HG02870 (cell line): ENCODE data around the gene PEX6.
A peak's percentile ranks its signal among the peaks of the same experiment; 100 is the strongest.

Source experiments
- ATAC-seq: cut with Tn5 transposase; IDR thresholded peaks from one replicate; pipeline ENCODE4 v1.9.1; 2021; ENCODE audit warnings: mild to moderate bottlenecking, moderate library complexity; ENCODE audit not compliant: unreplicated experiment

Gene PEX6, protein sequence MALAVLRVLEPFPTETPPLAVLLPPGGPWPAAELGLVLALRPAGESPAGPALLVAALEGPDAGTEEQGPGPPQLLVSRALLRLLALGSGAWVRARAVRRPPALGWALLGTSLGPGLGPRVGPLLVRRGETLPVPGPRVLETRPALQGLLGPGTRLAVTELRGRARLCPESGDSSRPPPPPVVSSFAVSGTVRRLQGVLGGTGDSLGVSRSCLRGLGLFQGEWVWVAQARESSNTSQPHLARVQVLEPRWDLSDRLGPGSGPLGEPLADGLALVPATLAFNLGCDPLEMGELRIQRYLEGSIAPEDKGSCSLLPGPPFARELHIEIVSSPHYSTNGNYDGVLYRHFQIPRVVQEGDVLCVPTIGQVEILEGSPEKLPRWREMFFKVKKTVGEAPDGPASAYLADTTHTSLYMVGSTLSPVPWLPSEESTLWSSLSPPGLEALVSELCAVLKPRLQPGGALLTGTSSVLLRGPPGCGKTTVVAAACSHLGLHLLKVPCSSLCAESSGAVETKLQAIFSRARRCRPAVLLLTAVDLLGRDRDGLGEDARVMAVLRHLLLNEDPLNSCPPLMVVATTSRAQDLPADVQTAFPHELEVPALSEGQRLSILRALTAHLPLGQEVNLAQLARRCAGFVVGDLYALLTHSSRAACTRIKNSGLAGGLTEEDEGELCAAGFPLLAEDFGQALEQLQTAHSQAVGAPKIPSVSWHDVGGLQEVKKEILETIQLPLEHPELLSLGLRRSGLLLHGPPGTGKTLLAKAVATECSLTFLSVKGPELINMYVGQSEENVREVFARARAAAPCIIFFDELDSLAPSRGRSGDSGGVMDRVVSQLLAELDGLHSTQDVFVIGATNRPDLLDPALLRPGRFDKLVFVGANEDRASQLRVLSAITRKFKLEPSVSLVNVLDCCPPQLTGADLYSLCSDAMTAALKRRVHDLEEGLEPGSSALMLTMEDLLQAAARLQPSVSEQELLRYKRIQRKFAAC

DNA sequence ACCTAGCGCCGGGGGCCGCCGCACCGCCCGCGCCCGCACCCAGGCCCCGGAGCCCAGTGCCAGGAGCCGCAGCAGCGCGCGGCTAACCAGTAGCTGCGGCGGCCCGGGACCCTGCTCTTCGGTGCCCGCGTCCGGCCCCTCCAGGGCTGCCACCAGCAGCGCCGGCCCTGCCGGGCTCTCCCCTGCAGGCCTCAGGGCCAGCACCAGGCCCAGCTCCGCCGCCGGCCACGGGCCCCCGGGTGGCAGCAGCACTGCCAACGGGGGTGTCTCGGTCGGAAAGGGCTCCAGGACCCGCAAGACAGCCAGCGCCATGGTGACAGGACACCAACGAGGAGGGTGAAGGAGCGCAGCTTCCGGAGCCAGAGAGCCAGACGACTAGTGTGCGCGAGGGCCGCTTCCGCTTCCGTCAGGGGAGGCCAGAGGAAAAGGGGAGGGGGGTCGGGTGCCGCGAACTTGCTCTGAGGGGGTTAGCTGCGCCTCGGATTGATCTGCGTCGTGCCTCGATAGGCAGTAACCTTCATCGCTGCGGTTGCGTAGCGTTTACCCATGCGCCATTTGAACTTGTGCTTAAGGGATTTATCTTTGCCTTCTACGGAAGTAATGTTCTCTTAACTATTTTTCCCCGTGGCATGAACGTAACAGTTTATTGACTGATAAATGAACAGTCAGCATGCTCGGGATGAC, at the start of gene PEX6:
Gene PEX6, minus strand, starts transcription at position 343 of the 684 bp plus-strand sequence. Its CDS starts 31 bp downstream, at position 312.
- peak; percentile 76 for ATAC-seq

DNA sequence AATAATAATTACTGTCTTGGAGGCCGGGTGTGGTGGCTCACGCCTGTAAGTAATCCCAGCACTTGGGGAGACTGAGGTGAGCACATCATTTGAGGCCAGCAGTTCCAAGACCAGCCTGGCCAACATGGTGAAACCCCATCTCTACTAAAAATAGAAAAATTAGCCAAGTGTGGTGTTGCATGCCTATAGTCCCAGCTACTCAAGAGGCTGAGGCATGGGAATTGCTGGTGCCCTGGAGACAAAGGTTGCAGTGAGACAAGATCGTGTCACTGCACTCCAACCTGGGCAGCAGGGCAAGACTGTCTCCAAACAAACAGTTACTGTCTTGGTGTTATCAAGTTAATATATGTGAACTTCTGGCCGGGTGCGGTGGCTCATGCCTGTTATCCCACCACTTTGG, 47.4 kb upstream of the PEX6 start:
- ATAC-seq: no peak

DNA sequence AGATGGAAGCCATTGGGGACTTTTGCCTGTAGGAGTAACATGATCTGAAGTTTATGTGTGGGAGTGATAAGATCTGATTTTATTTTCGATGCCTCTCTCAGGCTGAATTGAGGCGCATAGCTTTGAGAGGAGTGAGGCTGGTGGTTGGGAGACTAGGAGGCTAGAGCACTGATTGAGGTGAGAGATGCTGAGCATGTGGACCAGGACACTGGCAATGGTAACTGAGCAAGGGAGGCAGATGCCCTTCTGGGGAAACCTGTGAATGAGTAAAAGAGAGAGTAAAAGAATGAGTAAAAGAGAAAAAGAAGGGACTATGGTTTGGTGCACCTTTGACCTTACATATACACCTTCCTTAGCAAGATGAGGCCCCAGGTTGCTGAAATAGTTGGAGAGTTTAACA, 45.5 kb upstream of the PEX6 start:
- no peak for ATAC-seq

DNA sequence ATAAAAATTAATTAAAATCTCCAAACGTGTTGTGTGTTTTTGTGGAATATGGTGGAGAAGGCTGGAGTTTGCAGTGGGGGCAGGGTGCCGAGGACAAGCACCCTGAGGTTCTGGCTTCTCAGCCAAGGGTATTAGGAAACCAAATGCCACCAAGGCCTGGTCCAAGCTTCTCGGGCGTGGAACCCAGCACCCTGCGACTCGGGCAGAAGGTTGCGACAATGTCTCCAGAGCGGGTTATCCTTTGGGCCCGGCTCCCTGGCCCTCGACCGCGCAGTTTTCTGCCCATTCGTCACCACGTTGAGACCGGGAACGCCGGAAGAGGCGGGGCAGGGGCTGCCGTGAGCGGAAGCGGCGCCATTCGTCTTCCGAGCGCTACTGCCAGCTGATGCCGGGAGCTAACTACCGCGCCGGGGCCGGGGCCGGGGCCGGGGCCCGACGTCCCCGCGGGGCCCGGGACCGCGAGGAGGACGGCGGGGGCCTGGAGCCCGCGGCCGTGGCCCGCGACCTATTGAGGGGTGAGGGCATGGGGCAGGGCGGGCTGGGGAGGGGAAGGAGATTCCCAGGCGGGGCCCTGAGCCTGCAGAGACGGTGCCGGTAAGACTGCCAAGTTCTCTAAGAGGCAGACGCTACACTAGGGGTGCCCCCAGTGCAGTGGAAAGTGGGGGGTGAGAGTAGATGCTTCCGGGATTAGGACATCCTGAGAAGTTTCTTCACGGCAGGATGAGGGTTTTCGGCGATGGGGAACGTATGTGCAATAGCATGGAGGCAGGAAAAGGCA, 42.5 kb upstream of the PEX6 start, which contains the start of gene RRP36:
Gene RRP36, plus strand, starts transcription at position 354 of the 778 bp plus-strand sequence. Its CDS starts 32 bp downstream, at position 386.
- peak; percentile 71 for ATAC-seq

DNA sequence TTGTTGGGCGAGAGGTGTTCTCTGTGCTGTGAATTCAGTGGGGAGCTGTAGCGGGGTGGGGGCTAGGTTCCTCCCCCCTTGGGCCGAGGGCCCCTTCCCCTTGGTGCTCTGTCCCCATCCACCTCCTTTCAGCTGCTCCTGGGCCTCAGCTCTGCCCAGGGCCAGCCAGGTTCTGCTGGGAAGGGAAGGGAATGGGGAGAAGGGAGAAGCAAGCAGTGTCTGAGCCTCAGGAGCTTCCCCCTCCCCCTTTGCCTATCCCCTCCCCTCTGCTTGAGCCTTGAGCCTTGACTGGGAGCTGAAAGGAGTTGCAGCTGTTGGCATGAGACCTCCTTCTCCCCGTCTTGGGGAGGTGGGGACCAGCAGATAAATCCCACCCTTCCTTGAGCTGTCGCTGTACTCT, 41.9 kb upstream of the PEX6 start:
- no peak for ATAC-seq

DNA sequence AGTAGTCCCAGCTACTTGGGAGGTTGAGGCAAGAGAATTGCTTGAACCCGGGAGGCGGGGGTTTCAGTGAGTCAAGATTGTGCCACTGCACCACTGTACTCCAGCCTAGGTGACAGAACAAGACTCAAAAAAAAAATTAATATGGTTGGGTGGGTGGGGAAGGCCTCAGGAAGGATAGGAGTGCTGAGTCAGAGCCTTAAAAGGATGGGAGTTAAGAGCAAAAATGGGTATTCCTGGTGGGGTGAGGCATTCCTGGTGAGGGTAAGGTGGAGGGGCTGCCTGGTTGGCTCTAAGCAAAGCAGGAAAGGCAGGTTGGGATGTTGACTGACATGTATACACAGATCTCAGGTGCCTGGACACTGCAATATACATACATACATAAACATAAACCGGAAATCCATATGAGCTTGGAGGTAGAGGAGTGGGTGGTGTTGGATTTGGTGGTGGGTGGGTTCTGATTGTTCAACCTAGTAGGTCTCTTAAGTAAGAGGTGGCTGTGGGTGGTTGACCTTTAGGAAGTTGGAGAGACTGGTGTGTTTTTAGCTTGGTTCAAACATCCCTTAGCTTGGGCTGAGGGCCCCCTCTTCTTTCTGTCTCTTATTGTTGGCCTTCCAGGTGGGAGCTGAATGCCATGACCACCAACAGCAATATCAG, 41.2 kb upstream of the PEX6 start:
- ATAC-seq: no peak

DNA sequence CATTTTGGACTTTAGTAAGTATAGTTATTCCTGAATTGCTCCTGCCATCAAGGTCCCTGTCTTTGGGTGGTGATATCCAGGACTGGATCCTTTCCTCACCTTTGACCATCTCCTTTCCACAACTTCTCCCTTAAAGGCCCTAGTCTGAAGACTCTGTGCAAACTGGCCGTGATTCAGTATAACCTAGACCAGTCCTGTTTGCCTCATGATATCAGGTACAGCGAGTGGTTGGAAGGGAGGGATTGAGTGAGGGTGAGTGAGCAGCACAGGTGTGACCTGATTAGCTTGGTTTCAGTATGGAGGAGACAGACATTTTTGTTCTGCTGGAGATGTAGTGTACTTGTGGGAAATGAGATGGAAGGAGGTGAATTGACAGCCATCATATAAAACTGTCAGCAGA, 40.2 kb upstream of the PEX6 start:
- no peak for ATAC-seq

DNA sequence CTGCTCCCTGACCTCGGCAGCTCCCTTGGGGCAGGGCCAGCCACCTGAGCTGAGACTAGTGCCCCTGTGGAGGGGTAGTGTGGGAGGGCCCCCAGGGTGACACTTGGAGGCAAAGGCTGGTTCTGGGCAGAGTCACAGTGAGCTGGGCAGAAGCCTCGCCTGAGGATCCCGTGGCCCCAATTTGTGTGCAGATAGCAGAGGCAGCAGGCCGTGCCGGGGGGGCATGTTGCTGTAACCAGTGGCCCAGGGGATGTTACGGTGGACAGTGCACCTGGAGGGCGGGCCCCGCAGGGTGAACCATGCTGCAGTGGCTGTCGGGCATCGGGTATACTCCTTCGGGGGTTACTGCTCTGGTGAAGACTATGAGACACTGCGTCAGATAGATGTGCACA, 38.0 kb upstream of the PEX6 start:
- ATAC-seq: no peak

DNA sequence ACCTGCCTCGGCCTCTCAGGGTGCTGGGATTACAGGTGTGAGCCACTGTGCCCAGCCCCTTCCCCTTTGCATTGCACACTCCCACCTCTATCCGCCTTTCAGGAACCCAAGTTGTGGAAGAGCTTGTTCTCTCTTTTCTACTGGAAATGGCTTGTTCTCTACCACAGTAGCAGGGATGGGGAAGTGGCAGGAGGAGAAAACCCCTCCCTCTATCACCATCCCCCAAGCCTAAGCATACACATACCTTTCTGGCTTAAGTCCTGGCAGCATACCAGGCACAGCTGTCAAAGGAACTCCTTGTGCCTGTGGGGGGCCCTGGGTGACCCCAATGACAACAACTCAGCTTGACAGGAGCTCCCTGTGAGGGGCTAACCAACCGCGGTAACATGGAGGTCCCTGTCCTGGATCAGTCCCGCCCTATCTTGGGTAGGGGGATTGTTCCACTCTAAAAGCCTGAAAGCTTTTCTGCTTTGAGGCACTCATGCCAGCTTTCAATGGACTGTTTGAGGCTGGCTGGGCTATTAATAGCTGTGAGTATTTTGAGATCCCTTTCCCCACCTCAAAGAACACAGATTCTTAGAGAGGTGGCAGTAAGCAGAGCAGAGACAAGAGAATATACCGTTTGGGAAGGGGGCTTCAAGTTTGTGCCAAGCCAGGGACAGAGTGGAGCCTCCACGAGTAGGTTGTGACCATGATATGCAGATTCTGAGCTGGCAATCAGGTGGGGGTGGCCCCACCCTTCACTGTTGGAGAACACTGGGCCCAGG, 37.4 kb upstream of the PEX6 start:
- ATAC-seq: no peak

DNA sequence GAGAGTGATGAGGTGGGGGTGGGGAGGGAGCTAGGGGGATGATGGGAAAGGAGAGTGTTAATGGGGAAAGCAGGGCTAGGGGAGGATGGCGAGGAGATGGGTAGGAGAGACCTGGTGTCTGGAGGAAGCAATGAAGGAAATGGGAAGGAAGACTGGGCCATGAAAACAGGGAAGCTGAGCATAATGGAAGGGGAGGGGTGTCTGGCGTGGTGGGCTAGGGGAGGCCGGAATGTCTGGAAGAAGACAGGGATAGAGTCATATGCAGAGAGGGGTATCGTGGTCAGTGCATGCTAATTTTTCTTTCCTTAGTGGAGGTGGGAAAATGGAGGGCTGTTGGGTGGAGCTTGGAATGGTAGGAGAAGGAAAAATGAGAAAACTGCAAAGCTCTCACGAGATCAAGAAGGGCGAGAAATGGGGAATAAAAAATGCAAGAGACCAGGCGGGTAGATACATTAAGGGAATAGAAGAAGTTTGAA, 35.5 kb upstream of the PEX6 start:
- ATAC-seq: no peak

DNA sequence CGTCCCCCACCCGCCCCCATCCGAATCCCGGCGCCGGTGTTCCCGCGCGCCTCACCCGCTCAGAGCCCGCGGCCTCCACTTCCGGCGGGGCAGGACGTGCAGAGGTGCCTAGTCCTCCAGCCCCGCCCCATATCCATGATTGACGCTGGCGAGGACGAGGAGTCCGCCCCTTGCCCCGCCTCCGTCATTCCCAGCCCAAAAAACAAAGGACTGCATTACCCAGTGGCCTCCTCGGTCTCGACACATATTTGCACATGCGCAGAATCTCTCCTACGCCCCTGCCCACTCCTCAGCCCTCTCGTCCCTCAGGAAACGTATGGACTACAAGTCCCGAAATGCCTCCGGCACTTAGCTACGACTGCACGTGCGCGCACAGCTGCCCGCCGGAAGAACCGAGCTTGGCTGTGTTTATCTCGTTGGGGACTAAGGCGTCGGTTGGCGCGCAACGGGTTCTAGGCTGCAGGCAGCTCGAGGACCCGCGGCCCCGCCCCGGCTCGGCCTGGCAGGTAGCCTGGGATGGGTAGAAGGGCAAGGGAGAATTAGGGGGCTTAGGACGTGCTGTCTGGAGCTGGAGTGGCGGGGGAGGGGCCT, 35.0 kb upstream of the PEX6 start, which contains the start of the genes KLHDC3 and MEA1:
Gene KLHDC3, plus strand, starts transcription at position 407 of the 591 bp plus-strand sequence. CDS start 2,944 bp downstream, outside the sequence.
Gene MEA1, minus strand, starts transcription at position 104 of the 591 bp plus-strand sequence. CDS start 133 bp downstream, outside the sequence.
- peak; percentile 85 for ATAC-seq

DNA sequence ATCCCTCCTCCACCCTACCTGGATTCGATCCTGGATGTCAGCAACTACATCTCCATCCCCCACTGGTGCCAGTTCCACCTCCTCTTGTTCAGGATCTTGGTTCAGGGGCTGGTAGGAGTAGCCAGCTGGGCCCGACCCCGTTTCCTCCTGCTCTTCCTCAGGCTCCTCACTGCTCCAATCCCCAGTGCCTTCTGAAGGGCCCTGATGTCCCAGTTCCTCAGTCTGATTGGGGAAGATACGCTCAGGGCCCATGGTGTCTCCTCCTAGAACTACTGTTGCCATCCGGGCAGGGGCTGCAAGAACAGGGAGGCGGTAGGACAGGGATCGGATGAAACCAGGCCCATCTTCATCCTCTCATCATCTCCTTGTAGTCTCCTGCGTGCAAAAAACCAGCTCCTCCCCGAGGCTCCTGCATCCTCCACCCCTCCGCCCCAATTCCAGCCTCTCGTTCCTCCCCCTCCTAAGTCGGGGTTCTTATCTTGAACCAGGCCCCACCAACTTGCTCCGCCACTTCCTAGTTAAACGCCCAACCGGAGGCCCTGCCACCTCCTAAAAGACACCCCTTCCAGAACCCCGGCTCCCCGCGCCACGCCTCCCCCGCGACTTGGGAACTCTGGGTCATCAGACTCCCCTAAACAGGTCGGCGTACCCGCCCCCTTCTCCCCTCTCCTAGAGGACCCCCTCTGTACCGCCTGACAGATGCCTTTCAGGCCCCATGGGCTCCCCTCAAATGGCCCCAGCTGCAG, 34.3 kb upstream of the PEX6 start:
- ATAC-seq: peak; percentile 5

DNA sequence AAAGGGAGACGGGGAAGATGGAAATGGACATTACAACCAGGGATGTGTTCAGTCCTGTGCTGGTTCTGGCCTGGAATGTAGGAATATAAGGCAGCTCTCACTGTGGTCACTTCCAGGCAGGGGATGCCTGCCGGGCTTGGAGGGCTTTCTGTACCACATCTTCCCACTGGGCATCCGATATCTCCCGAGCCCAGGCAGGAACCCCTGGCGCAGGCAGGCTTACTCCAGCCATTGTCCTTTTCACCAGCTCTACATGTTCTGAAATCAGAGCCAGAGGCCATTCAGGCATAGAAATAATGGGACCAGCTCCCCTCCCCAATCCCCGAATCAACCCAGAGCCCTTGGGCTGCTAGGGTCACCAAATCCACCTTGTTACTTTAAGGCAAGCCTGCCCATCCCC, 33.4 kb upstream of the PEX6 start:
- ATAC-seq: no peak

DNA sequence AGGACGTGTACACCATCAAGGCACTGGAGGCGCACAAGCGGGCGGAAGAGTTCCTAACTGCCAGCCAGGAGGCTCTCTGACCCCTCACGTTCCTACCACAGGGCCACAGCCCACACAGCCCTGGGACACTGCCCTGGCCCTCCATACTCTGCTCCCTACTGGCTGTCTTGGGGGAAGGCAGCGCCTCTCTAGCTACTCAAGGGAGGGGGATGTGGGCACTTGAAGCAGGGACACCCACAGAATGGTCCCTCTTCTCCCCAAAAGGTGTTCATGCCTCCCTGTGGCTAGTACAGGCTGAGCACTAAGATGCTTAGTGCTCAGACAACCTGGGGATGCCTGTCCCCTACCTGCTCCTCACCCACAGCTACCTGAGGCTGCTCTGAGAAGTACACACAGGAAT, 32.2 kb upstream of the PEX6 start:
- no peak for ATAC-seq

DNA sequence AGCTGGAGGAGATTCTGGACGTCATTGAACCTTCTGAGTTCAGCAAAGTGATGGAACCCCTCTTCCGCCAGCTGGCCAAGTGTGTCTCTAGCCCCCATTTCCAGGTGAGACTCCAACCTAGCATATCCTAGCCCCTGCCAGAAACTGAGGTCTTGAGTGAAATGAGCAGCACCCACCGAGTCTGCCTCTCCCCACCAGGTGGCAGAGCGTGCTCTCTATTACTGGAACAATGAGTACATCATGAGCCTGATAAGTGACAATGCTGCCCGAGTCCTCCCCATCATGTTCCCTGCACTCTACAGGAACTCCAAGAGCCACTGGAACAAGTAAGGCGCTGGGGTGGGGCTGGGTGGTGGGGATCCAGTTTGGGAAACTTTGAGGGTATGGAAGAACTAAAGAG, 30.1 kb upstream of the PEX6 start:
- ATAC-seq: no peak

DNA sequence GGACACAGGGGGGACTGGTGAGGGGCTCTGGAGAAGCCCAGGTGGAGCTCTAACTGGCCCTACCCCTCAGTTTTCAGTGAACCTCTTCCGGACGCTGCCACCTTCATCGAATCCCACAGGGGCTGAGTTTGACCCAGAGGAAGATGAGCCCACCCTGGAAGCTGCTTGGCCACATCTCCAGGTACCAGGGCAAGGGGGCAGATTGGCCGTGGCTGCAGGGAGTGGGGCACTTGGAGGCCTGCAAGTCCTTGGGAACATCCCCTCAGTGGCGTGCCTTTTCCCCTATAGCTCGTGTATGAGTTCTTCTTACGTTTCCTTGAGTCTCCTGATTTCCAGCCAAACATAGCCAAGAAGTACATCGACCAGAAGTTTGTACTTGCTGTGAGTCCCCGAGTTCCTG, 28.1 kb upstream of the PEX6 start:
- no peak for ATAC-seq

DNA sequence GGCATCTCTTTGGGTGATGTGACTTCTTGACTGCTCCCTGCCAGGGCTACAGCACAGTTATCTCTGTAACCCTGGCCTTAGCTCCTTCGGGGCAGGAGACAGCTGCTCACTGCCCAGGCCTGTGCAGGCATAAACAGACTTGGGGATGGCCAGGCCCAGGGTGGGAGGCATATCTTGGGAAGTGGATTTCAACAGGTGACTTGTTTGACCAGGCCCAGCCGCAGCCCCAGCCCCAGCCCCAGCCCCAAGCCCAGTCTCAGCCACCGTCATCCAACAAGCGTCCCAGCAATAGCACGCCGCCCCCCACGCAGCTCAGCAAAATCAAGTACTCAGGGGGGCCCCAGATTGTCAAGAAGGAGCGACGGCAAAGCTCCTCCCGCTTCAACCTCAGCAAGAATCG, 27.3 kb upstream of the PEX6 start:
- no peak for ATAC-seq

DNA sequence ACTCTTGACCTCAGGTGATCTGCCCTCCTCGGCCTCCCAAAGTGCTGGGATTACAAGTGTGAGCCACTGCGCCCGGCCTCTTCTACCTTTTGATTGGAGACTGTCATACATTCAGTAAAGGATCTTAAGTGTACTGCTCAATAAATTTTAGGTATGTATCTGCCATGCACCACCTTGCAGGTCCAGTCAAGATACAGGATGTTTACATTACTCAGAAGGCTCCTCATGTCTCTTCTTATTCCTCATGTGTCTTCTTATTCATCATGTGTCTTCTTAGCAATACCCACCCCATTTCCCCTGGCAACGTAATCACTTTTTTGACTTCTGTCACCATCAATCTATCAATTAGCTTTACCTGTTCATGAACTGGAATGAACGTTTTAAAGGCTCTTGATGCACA, 26.9 kb upstream of the PEX6 start:
- ATAC-seq: no peak
